NCI-H524 (cell line): Measurements from ENCODE around the gene CRYAA.
A peak's percentile ranks its signal among the peaks of the same experiment; 100 is the strongest.
"Not testable (repeated sequence)": the region's sequence is repeated elsewhere in the genome, so short reads cannot be mapped to it uniquely, and the experiment has no call there.

ENCODE experiments used
- DNase-seq, 2 experiments: peaks; one replicate each; lab custom pipeline; 2025; lab: John Stamatoyannopoulos, UW

CRYAA gene

GRCh38 chr21:43177043-43177906 lies 8.5 kb downstream of the CRYAA start:
- not testable (repeated sequence) for DNase-seq

- not testable (repeated sequence) for DNase-seq
These were observed 9.5 kb downstream of the CRYAA start for GRCh38 chr21:43178175-43178826.

- not testable (repeated sequence) for DNase-seq
These were observed 12.2 kb downstream of the CRYAA start for GRCh38 chr21:43181033-43181432.

- DNase-seq: not testable (repeated sequence)
These were observed 18.5 kb downstream of the CRYAA start for GRCh38 chr21:43187268-43187667.

- no peak for DNase-seq
These were observed 18.9 kb downstream of the CRYAA start for GRCh38 chr21:43187715-43188114.

GRCh38 chr21:43188181-43188580 lies 19.4 kb downstream of the CRYAA start:
- no peak for DNase-seq

- no peak for DNase-seq
These were observed 19.9 kb downstream of the CRYAA start for GRCh38 chr21:43188592-43189210.

GRCh38 chr21:43189936-43190335 lies 21.1 kb downstream of the CRYAA start:
- DNase-seq: no peak

GRCh38 chr21:43190544-43190943 lies 21.7 kb downstream of the CRYAA start:
- no peak for DNase-seq

GRCh38 chr21:43190951-43191350 lies 22.1 kb downstream of the CRYAA start:
- no peak for DNase-seq

GRCh38 chr21:43191521-43191920 lies 22.7 kb downstream of the CRYAA start:
- no peak for DNase-seq

- no peak for DNase-seq
These were observed 23.2 kb downstream of the CRYAA start for GRCh38 chr21:43191971-43192370.

GRCh38 chr21:43192501-43193081 lies 23.8 kb downstream of the CRYAA start:
- DNase-seq: no peak

GRCh38 chr21:43193088-43193650 lies 24.4 kb downstream of the CRYAA start:
- DNase-seq: no peak

- no peak for DNase-seq
These were observed 25.0 kb downstream of the CRYAA start for GRCh38 chr21:43193651-43194302.

GRCh38 chr21:43194303-43195120 lies 25.7 kb downstream of the CRYAA start:
- no peak for DNase-seq

GRCh38 chr21:43195121-43196021 lies 26.6 kb downstream of the CRYAA start:
- DNase-seq: no peak

- peak in 1 of 2 experiments; percentile 6 for DNase-seq
These were observed 28.0 kb downstream of the CRYAA start for GRCh38 chr21:43196826-43197225.

- no peak for DNase-seq
These were observed 29.6 kb downstream of the CRYAA start for GRCh38 chr21:43198376-43198775.

GRCh38 chr21:43201491-43201890 lies 32.7 kb downstream of the CRYAA start:
- no peak for DNase-seq
